AG09309 (cell line): ENCODE data around the gene PI16.

Experiments used
- DNase-seq: peaks from one replicate; pipeline ENCODE4 v3.0.0-alpha.2; 2010; ENCODE audit warnings: low read depth
- H3K4me3 ChIP-seq: 2 replicates; pipeline ENCODE4 v1.5.1; 2011; ENCODE audit warnings: mild to moderate bottlenecking, low read depth, low read length, moderate library complexity; ENCODE audit not compliant: control insufficient read depth
- TF ChIP-seq, protein P1 (sequence below): IDR thresholded peaks from 2 replicates; pipeline ENCODE4 v1.5.1; 2011; ENCODE audit warnings: mild to moderate bottlenecking, low read depth, low read length, inconsistent platforms; ENCODE audit not compliant: insufficient read depth, control insufficient read depth; ENCODE audit errors: missing control alignments

PI16 gene

DNA sequence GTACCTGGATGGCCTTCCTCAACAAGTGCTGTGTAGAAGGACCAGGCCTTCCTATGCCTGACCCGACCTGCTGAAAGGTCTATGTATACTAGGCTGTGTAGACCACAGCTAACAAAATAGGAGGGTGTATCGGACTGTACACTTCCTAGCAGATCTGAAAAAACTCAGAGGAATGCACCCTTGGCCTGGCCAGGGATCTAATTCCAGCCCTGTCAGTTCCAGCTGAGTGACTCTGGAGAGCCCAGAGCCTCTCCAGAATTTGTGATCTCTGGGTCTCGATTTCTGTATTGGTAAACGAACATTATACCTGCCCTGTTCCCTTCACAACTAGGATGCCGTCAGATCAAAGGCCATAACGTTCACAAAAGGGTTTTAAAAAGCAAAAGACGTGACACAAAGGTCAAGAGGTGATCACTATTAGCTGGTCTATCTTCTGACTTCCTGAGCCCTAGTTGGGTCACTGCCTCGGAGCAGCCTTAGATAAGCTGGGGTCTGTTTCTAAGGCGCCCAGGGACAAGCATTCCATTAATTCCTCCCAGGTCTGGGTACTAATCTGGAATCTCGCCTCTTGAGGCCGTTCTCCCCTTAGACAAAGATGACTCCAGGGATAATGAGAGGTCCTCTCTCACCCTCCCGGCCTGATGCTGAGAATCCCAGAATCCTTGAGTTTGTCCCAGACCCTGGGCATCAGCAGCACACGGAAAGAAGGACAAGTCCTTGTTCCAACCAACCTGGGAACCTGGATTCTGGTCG lies 17.6 kb downstream of the PI16 start:
- H3K4me3 ChIP-seq = no peak overlapping the region
- TF ChIP-seq, protein P1, sequence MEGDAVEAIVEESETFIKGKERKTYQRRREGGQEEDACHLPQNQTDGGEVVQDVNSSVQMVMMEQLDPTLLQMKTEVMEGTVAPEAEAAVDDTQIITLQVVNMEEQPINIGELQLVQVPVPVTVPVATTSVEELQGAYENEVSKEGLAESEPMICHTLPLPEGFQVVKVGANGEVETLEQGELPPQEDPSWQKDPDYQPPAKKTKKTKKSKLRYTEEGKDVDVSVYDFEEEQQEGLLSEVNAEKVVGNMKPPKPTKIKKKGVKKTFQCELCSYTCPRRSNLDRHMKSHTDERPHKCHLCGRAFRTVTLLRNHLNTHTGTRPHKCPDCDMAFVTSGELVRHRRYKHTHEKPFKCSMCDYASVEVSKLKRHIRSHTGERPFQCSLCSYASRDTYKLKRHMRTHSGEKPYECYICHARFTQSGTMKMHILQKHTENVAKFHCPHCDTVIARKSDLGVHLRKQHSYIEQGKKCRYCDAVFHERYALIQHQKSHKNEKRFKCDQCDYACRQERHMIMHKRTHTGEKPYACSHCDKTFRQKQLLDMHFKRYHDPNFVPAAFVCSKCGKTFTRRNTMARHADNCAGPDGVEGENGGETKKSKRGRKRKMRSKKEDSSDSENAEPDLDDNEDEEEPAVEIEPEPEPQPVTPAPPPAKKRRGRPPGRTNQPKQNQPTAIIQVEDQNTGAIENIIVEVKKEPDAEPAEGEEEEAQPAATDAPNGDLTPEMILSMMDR = no peak
- DNase-seq = no peak

GRCh38 chr6:36973190-36973589 lies 18.7 kb downstream of the PI16 start:
- H3K4me3 ChIP-seq = no peak overlapping the region
- DNase-seq = no peak
- TF ChIP-seq, protein P1 = no peak

DNA sequence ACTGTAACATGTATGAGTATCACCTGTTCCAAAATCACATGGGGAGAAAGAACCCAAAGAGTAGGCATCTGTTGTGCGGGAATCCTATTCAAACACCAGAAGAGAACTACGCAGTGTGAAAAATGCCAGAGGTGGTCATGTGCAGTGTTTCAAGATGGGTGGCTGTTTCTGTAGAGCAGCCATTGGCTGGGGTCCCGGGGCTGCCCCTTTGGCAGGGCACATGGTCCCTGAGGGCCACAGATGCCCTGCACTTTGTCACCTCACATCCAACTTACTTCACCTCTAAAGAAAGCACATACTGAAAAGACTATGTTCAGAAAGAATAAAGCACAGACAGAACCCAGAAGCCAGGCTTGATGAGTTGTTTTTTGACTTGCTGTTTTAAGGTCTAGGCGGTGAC lies 19.1 kb downstream of the PI16 start:
- TF ChIP-seq, protein P1 = no peak
- DNase-seq = no peak
- no peak overlapping the region for H3K4me3 ChIP-seq

GRCh38 chr6:36975231-36976006 lies 20.9 kb downstream of the PI16 start:
- no peak for DNase-seq
- TF ChIP-seq, protein P1 = no peak
- H3K4me3 ChIP-seq = no peak overlapping the region

DNA sequence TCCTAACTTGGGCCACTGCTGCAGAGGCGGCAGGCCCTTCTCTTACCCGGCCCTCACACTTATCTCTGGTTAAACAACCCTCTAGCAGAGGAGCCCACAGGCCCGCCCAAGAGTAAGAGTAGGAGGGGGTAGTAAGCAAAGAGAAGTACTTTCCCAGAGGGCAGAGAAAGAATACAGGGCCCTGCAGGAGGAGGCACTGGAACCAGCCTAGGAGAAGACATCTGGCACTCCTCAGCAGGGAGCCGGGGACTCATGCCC lies 21.4 kb downstream of the PI16 start:
- TF ChIP-seq, protein P1 = no peak
- DNase-seq = no peak
- no peak overlapping the region for H3K4me3 ChIP-seq

DNA sequence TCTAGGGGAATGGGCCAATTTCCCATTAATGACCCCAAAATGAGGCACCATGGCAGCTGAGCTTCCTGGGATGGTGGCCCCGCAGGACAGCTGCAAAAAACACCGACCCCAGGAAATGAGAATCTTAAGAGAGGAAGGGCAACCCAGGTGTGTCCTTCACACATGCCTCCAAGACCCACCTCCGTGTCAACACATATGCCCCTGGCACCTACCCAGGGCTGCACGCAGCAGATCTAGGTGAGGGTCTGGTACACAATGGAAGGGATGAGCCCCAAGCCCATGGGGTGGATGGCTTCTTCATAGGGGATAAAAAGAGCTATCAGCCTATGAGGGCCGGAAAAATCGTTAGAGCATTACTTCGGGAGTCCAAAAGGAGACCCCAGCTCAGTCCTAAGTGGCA lies 22.0 kb downstream of the PI16 start:
- TF ChIP-seq, protein P1 = no peak
- no peak for DNase-seq

More for the DNA sequence above, 22.0 kb downstream of the PI16 start:
- H3K4me3 ChIP-seq = no peak overlapping the region
